ENCODE results near the gene SLC38A10. TPM values are rescaled to one million over a fixed set of nuclear protein-coding genes. Genes with fewer than 3 reads are reported as not detected.

Gene SLC38A10
- total RNA-seq, 1 donor from 2014 or later = 116 TPM

- no peak for DNase-seq (ENCODE audit: low spot score)
- Mint-ChIP-seq H3K27me3 (ENCODE audit: low read depth) (no peaks in the 10 kb centered on the region), H3K4me3 (ENCODE audit: unreplicated experiment) (no peak overlapping the region), H3K36me3 (ENCODE audit: low read depth) (no peaks in the 10 kb centered on the region), H3K4me1 (ENCODE audit: low read depth) (peaks cover 33% of the 10 kb centered on the region), H3K9me3 (ENCODE audit: low read depth) (no peaks in the 10 kb centered on the region), H3K27ac (ENCODE audit: unreplicated experiment) (no peak overlapping the region)
- no peak for TF ChIP-seq CTCF (IDR thresholded peaks at IDR 0.05)
Measured at GRCh38 chr17:81336296-81336929, 41.3 kb upstream of the SLC38A10 start.

- Mint-ChIP-seq H3K9me3 (ENCODE audit: low read depth) (no peaks in the 10 kb centered on the region), H3K4me3 (ENCODE audit: unreplicated experiment) (no peak overlapping the region), H3K36me3 (ENCODE audit: low read depth) (no peaks in the 10 kb centered on the region), H3K27ac (ENCODE audit: unreplicated experiment) (no peak overlapping the region), H3K4me1 (ENCODE audit: low read depth) (peaks cover 32% of the 10 kb centered on the region), H3K27me3 (ENCODE audit: low read depth) (no peaks in the 10 kb centered on the region)
- DNase-seq (ENCODE audit: low spot score) = peak; percentile 83
- no peak for TF ChIP-seq CTCF (IDR thresholded peaks at IDR 0.05)
Measured at GRCh38 chr17:81335773-81336157, 40.7 kb upstream of the SLC38A10 start.

GRCh38 chr17:81334987-81335772, 40.1 kb upstream of the SLC38A10 start:
- Mint-ChIP-seq H3K36me3 (ENCODE audit: low read depth) (no peaks in the 10 kb centered on the region), H3K4me1 (ENCODE audit: low read depth) (peaks cover 31% of the 10 kb centered on the region), H3K9me3 (ENCODE audit: low read depth) (no peaks in the 10 kb centered on the region), H3K4me3 (ENCODE audit: unreplicated experiment) (no peak overlapping the region), H3K27me3 (ENCODE audit: low read depth) (no peaks in the 10 kb centered on the region), H3K27ac (ENCODE audit: unreplicated experiment) (no peak overlapping the region)
- no peak for DNase-seq (ENCODE audit: low spot score)
- no peak for TF ChIP-seq CTCF (IDR thresholded peaks at IDR 0.05)

GRCh38 chr17:81334391-81334901, 39.3 kb upstream of the SLC38A10 start:
- Mint-ChIP-seq H3K27me3 (ENCODE audit: low read depth) (no peaks in the 10 kb centered on the region), H3K4me3 (ENCODE audit: unreplicated experiment) (no peak overlapping the region), H3K9me3 (ENCODE audit: low read depth) (no peaks in the 10 kb centered on the region), H3K4me1 (ENCODE audit: low read depth) (peaks cover 29% of the 10 kb centered on the region), H3K27ac (ENCODE audit: unreplicated experiment) (no peak overlapping the region), H3K36me3 (ENCODE audit: low read depth) (no peaks in the 10 kb centered on the region)
- DNase-seq (ENCODE audit: low spot score) = peak; percentile 89
- TF ChIP-seq CTCF (IDR thresholded peaks at IDR 0.05) = no peak

- Mint-ChIP-seq H3K4me3 (ENCODE audit: unreplicated experiment) (no peak overlapping the region), H3K4me1 (ENCODE audit: low read depth) (peaks cover 27% of the 10 kb centered on the region)
- no peak for TF ChIP-seq CTCF (IDR thresholded peaks at IDR 0.05)
Measured at GRCh38 chr17:81333616-81334368, 38.7 kb upstream of the SLC38A10 start.

More at GRCh38 chr17:81333616-81334368, 38.7 kb upstream of the SLC38A10 start:
- Mint-ChIP-seq H3K36me3 (ENCODE audit: low read depth) (no peaks in the 10 kb centered on the region), H3K9me3 (ENCODE audit: low read depth) (no peaks in the 10 kb centered on the region), H3K27ac (ENCODE audit: unreplicated experiment) (no peak overlapping the region), H3K27me3 (ENCODE audit: low read depth) (no peaks in the 10 kb centered on the region)
- DNase-seq (ENCODE audit: low spot score) = peak; percentile 93
